HG03558 (cell line): ENCODE data around the gene IKZF2.

Experiments
- ATAC-seq: cut with Tn5 transposase; IDR thresholded peaks from one replicate; pipeline ENCODE4 v1.9.1; 2021; ENCODE audit warnings: moderate number of reproducible peaks; ENCODE audit not compliant: unreplicated experiment; ENCODE audit errors: extremely low read depth

The IKZF2 gene

GRCh38 chr2:213151437-213152064 is at the start of gene IKZF2:
Gene IKZF2 (minus strand): TSS chr2:213151612. CDS start chr2:213148629, 2,983 bp downstream.
- peak; percentile 42 for ATAC-seq

GRCh38 chr2:213199871-213200270 is 48.5 kb upstream of the IKZF2 start:
- no peak for ATAC-seq

GRCh38 chr2:213189001-213189899 is 37.8 kb upstream of the IKZF2 start:
- no peak for ATAC-seq

GRCh38 chr2:213188533-213188867 is 37.1 kb upstream of the IKZF2 start:
- ATAC-seq = no peak

- ATAC-seq = no peak
Measured at GRCh38 chr2:213187833-213188532, 36.6 kb upstream of the IKZF2 start.

GRCh38 chr2:213187386-213187785 is 36.0 kb upstream of the IKZF2 start:
- no peak for ATAC-seq

GRCh38 chr2:213185147-213185822 is 33.9 kb upstream of the IKZF2 start:
- ATAC-seq = peak; percentile 98

GRCh38 chr2:213181712-213182111 is 30.3 kb upstream of the IKZF2 start:
- ATAC-seq = no peak

GRCh38 chr2:213177679-213178078 is 26.3 kb upstream of the IKZF2 start:
- no peak for ATAC-seq

GRCh38 chr2:213175673-213176247 is 24.3 kb upstream of the IKZF2 start:
- ATAC-seq = no peak

GRCh38 chr2:213172641-213173040 is 21.2 kb upstream of the IKZF2 start:
- ATAC-seq = no peak

- ATAC-seq = no peak
Measured at GRCh38 chr2:213171147-213171546, 19.7 kb upstream of the IKZF2 start.

GRCh38 chr2:213167271-213167930 is 16.0 kb upstream of the IKZF2 start:
- no peak for ATAC-seq

- peak; percentile 99 for ATAC-seq
Measured at GRCh38 chr2:213166109-213166508, 14.7 kb upstream of the IKZF2 start.

- no peak for ATAC-seq
Measured at GRCh38 chr2:213164263-213164662, 12.9 kb upstream of the IKZF2 start.

- ATAC-seq = no peak
Measured at GRCh38 chr2:213162516-213163118, 11.2 kb upstream of the IKZF2 start.

GRCh38 chr2:213161759-213162515 is 10.5 kb upstream of the IKZF2 start:
- ATAC-seq = no peak

GRCh38 chr2:213159768-213160167 is 8.4 kb upstream of the IKZF2 start:
- ATAC-seq = no peak

- ATAC-seq = peak; percentile 80
Measured at GRCh38 chr2:213157242-213157641, 5.8 kb upstream of the IKZF2 start.
